Measurements from ENCODE around the gene SIGLEC10. TPM values are rescaled to one million over a fixed set of nuclear protein-coding genes. Genes with fewer than 3 reads are reported as not detected.

Gene SIGLEC10
- total and polyA plus RNA-seq, 9 of the 15 experiments (the other 6 are each of a cell fraction or from before 2014, with no cell fraction given), result 0.10 to 1.8 (median 0.82) TPM

DNA sequence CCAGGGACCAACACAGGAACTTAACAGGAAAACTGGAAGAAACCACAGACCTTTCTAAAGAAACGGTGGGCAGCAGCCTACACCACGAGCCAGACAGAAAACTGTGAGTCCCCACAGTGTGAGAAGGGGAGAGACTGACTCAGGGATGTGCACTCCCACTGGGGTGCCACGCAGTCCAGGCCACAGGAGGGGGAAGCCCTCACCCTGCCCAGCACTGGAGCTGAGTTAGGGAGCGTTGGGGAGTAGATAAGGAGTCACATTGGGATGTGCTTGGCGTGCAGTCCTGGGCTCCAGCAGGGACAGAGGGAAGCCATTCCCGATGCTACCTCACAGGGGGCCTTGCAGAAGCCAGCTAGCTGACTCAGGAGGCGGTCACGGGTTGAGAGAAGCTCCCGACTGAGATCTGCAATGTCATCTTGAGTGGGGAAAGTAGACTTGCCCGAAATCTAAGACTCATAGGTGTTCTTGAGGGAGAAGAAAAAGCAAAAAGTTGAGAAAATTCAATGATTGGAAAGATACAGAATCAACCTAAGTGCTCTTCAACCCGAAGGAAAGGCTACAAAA, 23.5 kb upstream of the SIGLEC10 start:
- ATAC-seq (peak; percentile 86), DNase-seq (ENCODE audit: extremely low read depth in 1 of 4, low spot score in 3 of 4) (peak; percentile 54 to 84 (median 62)), FAIRE-seq (no peak)
- no peaks in the 10 kb centered on the region for H3K9me3 ChIP-seq (replicated peaks; ENCODE audit: control insufficient read depth, insufficient read depth, low read depth, low read length)
- H3K79me2 ChIP-seq (ENCODE audit: control insufficient read depth, insufficient read depth, low read length), result no peaks in the 10 kb centered on the region; the same call in 2 of the 3 replicates
- peak overlapping the region; percentile 83 for H3K27ac ChIP-seq (ENCODE audit: extremely low read depth, low read depth, low read length)
- H4K20me1 ChIP-seq (replicated peaks; ENCODE audit: control insufficient read depth, insufficient read depth, low read length), result no peaks in the 10 kb centered on the region
- H3K36me3 ChIP-seq (ENCODE audit: control insufficient read depth, insufficient read depth, low read length), result no peaks in the 10 kb centered on the region
- peak overlapping the region; percentile 74 to 89 for H3K9ac ChIP-seq (ENCODE audit: insufficient read depth in 1 of 2, low read depth in 2 of 2, low read length in 2 of 2)
- TSS peak; percentile 70 for BruUV-seq (replicated peaks)
- no peaks in the 10 kb centered on the region for H3K9me1 ChIP-seq (ENCODE audit: control insufficient read depth, insufficient read depth, low read length)
- intact Hi-C loops (cut with micrococcal nuclease), result no loop called here
- ChIA-PET POLR2A (interaction anchor here (0.6 to 1.1 kb wide), 7 partner anchors 14 to 1246 kb away, joined by 3 to 4 read pairs (median 3); partner anchors contain the start of gene ZNF175), CTCF (ENCODE audit: low intra/inter-chr PET ratio) (no interaction called here)
- in situ Hi-C loops (cut with MboI), result no loop called here
- peaks cover 16 to 24% of the 10 kb centered on the region in 2 experiments for H3K4me1 ChIP-seq (replicated peaks in 1 of 2; ENCODE audit: control insufficient read depth in 2 of 2, insufficient read depth in 2 of 2, low read length in 2 of 2)
- H2AFZ ChIP-seq (ENCODE audit: low read depth, low read length), result peak overlapping the region; percentile 90
- no peaks in the 10 kb centered on the region for H3K27me3 ChIP-seq (ENCODE audit: control insufficient read depth in 2 of 2, insufficient read depth in 2 of 2, low read length in 2 of 2)
- peak overlapping the region; percentile 32 for H3K4me3 ChIP-seq
- peak overlapping the region; percentile 96 for H3K4me2 ChIP-seq (ENCODE audit: insufficient read depth, low read length)
- WGBS (ENCODE audit: insufficient coverage, low coverage, missing lambda C conversion rate), result 0% methylated on average over 11 of the region's 11 CpGs
- TF ChIP-seq MCM2 (IDR thresholded peaks at IDR 0.05; ENCODE audit: low read depth) (no peak), NFE2L1 (tag; IDR thresholded peaks at IDR 0.05; ENCODE audit: borderline replicate concordance, low read depth) (no peak), ZNF165 (CRISPR knock-in tag; IDR thresholded peaks at IDR 0.05; ENCODE audit: borderline replicate concordance) (no peak), NFIC (IDR thresholded peaks at IDR 0.05) (no peak), U2AF2 (optimal IDR thresholded peaks at IDR 0.05; ENCODE audit: low read depth, low read length) (no peak), ZNF12 (CRISPR knock-in tag; IDR thresholded peaks at IDR 0.05) (no peak), MED1 (CRISPR knock-in tag; IDR thresholded peaks at IDR 0.05; ENCODE audit: borderline replicate concordance) (no peak), RBBP5 (IDR thresholded peaks at IDR 0.05; ENCODE audit: borderline replicate concordance, insufficient read depth, low read length, poor library complexity, severe bottlenecking) (no peak), ZFP36 (IDR thresholded peaks at IDR 0.05; ENCODE audit: low read depth, low read length, partially characterized antibody) (no peak), RHOXF2B (CRISPR knock-in tag; conservative IDR thresholded peaks at IDR 0.05) (no peak)
- TF ChIP-seq, protein P1, sequence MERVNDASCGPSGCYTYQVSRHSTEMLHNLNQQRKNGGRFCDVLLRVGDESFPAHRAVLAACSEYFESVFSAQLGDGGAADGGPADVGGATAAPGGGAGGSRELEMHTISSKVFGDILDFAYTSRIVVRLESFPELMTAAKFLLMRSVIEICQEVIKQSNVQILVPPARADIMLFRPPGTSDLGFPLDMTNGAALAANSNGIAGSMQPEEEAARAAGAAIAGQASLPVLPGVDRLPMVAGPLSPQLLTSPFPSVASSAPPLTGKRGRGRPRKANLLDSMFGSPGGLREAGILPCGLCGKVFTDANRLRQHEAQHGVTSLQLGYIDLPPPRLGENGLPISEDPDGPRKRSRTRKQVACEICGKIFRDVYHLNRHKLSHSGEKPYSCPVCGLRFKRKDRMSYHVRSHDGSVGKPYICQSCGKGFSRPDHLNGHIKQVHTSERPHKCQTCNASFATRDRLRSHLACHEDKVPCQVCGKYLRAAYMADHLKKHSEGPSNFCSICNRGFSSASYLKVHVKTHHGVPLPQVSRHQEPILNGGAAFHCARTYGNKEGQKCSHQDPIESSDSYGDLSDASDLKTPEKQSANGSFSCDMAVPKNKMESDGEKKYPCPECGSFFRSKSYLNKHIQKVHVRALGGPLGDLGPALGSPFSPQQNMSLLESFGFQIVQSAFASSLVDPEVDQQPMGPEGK (CRISPR knock-in tag; IDR thresholded peaks at IDR 0.05; ENCODE audit: borderline replicate concordance), result no peak
- TF ChIP-seq, protein P2, sequence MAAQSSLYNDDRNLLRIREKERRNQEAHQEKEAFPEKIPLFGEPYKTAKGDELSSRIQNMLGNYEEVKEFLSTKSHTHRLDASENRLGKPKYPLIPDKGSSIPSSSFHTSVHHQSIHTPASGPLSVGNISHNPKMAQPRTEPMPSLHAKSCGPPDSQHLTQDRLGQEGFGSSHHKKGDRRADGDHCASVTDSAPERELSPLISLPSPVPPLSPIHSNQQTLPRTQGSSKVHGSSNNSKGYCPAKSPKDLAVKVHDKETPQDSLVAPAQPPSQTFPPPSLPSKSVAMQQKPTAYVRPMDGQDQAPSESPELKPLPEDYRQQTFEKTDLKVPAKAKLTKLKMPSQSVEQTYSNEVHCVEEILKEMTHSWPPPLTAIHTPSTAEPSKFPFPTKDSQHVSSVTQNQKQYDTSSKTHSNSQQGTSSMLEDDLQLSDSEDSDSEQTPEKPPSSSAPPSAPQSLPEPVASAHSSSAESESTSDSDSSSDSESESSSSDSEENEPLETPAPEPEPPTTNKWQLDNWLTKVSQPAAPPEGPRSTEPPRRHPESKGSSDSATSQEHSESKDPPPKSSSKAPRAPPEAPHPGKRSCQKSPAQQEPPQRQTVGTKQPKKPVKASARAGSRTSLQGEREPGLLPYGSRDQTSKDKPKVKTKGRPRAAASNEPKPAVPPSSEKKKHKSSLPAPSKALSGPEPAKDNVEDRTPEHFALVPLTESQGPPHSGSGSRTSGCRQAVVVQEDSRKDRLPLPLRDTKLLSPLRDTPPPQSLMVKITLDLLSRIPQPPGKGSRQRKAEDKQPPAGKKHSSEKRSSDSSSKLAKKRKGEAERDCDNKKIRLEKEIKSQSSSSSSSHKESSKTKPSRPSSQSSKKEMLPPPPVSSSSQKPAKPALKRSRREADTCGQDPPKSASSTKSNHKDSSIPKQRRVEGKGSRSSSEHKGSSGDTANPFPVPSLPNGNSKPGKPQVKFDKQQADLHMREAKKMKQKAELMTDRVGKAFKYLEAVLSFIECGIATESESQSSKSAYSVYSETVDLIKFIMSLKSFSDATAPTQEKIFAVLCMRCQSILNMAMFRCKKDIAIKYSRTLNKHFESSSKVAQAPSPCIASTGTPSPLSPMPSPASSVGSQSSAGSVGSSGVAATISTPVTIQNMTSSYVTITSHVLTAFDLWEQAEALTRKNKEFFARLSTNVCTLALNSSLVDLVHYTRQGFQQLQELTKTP (IDR thresholded peaks at IDR 0.05; ENCODE audit: low read depth in 1 of 2, partially characterized antibody in 2 of 2), result peak in 1 of 2 experiments; percentile 57

Data from K562 (cell line).